Activated CD8-positive, alpha-beta memory T cell treated with anti-CD3 and anti-CD28 coated beads for 24 hours (primary cell): Measurements from ENCODE around the gene BOC.

ENCODE experiments used
- DNase-seq: peaks from one replicate; pipeline ENCODE4 v3.0.0-alpha.2; 2020

Gene BOC

DNA sequence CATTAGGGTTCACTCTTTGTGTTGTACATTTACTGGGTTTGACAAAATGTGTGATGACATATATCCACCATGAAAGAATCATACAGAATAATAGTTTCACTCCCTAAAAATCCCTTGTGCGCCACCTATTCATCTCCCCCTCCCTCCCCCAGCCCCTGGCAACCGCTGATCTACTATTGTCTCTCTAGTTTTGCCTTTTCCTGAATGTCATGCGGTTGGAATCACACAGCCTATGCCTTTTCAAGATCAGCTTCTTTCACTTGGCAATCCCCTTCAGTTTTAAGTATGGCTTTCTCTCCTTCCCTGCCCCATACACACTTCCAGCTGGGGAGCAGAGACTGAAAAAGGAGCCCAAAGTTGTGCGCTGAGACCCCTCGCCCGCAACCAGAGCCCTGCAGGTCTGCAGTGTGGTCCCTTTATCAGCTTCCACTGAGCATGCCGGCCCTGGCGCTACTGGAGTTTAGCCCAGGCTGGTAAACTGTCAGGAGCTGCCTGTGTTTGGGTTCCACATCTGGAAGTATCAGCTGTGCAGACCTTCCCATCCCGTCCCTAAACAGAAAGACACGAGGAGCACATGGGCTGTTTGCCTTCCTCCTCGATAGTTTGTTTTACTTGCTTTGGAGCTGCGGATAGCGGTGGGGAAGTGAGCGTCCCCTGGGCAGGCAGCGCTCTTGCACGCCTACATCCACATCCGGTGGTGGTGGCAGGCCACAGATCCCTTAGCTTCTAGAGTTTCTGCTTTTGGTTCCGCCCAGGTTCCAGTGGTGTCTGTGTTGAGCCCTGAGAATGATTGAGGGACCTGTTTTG is 12.3 kb downstream of the BOC start:
- no peak for DNase-seq

DNA sequence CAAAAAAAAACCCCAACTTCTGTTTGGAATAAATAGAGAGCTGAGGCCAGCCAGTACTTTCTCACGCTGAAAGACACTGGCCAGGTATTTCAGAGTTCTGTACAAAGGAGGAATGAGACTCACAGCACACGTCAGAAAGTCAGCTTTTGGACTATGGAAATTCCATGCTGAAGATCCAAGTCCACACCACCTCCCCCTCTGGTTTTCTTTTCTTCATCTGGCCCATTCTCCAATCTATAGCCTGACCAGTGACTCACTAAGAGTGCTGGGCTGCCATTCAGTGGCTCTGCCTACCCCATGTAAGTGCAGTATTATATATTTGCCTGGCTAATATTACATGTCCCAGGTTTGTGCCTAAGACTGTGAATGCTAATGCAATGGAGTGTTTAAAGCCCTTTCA is 13.9 kb downstream of the BOC start:
- DNase-seq = no peak

DNA sequence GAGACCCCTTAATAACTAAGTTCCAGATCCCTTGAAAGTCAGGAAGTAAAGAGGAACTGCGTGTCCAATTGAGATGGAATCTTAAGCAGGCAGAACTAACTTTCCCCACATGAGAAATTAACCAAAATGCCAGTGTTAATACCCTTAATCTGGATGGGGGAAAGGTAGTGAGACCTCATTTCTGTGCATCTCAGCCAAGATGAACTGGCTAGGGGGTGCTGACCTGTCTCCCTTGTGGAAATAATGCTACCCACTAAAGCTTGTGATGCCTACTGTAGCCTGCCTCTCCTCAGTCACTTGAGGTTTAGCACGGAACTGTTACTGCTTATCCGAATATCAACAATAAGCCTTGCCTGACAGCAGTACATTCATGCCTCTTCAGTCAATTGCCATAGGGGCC is 15.1 kb downstream of the BOC start:
- DNase-seq = no peak

DNA sequence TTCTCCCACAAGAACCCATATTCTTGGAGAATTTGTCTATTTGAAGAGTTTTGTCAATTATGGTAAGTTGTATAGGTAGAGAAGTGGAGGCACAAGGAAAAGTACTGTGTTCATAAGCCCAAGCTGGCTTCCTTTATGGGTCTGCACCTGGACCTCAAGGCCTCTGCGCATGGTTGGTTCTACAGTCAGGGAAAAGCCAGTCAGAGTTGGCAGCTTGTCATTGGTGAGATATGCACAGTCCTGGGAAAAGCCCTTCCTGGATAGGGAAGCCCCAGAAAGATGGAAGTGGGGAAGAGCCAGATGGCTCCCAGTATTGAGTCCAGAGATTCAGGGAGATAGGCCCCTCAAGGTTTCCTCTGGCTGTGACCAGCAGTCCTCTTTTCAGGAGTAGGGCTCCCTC is 15.8 kb downstream of the BOC start:
- DNase-seq = no peak

DNA sequence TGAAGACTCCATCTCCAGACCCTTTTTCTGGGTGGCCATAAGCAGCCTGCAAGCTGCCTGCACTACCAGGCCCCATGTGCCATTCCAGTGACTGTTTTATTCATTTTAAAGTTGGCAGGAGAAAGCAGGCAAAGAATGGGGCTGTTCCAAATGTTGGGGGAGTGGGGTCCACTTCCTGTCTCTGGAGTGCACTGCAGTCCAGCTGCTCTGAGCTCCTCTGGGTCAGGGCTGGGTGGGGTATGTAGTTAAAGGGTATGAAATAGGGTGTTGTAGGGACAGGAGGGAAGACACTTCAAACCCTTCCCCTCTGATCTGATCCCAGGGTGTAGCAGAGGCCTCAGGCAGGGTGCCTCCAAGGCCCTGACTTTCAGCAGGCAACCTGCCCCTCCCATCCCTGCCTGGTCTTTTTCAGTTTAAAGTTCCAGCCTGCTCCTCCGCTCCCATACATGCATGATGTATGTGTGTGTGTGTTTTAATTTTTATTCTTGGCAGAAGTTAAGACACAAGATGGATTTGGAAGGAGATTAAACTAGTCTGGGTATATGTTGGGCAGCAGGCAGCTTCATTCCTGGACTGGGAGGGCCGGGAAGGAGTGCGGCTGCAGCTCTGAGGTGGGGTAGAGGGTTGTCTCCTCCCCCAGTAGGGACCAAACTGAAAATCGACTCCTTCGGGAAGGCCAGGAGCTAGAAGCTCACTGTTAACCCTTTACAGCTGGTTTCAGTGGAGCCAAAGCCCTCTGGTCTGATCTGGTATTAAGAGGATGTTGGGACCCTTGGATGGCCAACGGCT is 17.3 kb downstream of the BOC start:
- no peak for DNase-seq

DNA sequence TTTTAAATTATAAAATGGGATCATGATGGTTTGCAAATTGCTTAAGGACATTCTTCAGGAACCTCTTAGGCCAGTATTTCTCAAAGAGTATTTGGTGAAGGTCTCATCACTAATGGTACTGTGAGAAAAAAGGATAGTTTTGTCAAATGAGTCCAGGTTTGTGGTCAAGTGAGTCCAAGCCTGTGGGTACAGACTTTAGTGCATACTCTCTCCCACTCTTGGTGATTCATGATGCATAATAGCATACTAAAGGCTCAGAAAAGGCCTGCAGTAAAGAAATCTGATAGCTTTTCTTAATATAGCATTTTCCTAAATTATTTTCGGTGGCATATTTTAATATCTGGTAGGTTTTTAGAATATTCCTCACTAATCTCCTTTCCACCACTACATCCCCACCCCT is 20.0 kb downstream of the BOC start:
- no peak for DNase-seq

DNA sequence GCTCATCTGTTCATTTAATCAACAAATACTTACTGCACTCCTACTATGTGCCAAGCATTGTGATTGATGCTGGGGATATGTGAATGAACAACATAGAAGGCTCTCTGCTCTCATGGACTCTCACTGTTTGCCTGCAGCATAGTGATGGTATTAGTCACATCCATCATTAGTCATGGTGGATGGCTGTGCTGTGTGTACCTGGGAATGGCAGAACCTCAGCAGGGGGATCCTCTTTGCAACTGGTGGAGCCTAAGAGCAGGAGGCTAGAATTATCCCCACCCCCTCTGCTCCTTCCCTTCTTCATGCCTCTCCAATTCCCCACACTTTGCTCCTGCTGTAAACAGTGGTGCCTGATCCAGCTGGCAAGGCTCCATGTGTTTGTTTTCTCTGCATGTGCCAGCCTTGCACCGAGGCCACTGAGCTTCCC is 20.5 kb downstream of the BOC start:
- DNase-seq = no peak

DNA sequence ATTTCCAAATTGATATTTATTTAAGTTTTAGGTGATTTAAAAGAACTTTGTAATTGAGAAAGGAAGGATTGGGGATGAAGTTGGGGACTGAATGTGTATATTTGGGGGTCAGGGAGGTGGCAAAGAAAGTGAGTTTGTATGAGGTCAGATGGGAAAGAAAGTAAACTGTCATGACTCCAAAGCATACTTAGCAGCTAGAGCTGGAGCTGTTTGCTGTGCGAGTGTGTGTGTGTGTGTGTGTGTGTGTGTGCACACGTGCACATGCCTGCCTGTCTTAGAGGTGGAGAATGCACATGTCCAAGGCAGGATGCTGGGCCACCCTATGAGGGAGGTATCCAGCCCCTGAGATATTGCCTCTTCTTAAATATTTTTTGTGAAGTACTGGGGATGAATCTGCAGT is 21.0 kb downstream of the BOC start:
- DNase-seq = no peak

DNA sequence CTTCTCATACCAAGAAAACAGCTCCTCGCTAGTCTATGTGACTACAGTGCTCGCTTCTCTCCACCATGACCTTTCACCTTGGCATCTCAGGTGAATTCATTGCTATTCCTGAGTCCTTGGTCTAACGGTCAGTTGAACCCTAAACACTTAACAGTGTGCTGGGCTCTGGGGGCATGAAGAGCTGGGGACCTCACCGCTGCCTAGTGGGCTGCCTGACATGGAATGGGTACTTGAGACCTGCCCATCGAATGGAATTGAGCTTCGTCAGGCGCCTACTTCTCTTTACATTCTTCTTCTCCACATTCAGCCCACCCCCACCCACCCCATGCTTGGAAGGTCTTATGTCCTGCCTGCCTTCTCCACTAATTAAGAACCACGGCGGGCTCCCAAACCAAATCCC is 22.1 kb downstream of the BOC start:
- DNase-seq = no peak

DNA sequence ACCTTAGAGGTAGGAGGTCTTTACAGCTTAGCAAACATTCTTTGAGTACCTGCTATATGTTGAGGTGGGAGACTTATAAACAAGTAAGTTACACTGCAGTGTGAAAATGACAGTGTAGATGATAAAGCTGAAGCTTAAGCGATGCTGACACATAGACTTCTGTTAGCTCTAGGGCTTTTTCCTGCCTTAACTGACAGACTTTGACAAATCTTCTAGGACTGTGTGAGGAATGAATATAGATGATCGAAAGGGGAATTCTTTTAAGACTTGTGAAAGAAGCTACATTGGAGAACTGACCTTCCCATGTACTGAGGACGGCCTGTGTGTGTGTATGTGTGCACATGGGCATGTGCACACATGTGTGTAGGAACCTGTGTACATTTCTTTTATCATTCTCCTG is 22.7 kb downstream of the BOC start:
- DNase-seq = no peak

DNA sequence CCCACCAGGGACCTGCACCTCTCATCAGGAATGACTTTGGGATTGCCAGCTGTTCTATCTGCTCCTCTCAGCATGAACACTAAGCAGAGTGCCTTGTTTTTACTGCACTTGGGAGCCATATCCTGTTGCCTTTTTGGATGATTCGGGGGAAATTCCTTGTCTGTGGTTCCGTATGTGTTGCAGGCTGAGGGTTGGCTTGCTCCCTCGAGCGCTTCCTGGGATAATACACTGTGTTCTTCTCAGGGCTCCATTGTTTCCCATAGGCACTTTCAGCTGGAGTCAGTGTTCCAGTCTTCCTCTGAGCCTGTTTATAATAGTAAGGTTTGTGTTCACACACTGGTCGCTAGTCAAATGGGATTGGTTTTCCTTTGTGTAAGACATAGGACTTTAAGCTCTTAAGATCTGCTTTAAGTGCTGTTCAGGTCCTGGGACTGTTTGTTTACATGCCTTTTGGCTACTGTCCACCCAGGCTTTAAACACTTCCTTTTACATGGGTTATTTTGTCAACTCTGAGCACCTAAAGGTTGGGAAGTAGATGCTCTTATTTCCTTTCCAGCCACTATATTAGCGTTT is 23.4 kb downstream of the BOC start:
- no peak for DNase-seq

DNA sequence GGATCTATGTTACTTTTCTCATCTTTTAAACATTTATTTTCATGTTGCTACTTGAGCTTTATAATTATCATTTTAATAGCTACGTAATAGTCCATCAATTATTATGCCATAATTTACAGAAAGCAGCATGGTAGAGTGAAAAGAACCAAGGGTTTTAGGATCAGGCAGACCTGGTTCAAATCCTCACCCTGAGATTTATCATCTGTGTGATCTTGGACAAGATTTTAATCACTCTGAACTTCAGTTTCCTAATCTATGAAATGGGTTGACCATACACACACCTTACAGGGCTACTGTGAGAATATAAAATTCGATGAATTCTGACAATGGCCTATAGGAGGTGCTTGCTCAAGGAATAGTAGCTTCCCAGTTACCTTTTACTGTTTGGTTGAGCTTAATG is 27.1 kb downstream of the BOC start:
- no peak for DNase-seq

DNA sequence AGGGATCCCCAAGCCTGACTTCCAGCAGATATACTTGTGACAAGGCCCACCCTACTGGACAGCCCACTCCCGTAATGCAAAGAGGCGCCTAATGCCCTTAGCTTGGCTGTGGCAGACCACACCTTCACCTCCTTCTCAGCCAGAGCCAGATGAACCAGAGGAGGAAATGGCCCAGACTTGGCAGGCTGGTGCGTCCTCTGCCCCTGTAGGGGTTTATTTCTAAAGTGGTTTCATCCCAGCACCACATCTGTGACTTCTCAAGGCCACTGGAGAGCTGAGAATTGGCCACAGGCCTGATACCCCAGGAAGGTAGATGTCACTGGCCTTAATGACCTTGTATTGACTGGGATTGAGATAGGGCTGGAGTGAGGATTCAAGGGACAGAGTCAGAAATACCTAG is 29.5 kb downstream of the BOC start:
- DNase-seq = no peak

DNA sequence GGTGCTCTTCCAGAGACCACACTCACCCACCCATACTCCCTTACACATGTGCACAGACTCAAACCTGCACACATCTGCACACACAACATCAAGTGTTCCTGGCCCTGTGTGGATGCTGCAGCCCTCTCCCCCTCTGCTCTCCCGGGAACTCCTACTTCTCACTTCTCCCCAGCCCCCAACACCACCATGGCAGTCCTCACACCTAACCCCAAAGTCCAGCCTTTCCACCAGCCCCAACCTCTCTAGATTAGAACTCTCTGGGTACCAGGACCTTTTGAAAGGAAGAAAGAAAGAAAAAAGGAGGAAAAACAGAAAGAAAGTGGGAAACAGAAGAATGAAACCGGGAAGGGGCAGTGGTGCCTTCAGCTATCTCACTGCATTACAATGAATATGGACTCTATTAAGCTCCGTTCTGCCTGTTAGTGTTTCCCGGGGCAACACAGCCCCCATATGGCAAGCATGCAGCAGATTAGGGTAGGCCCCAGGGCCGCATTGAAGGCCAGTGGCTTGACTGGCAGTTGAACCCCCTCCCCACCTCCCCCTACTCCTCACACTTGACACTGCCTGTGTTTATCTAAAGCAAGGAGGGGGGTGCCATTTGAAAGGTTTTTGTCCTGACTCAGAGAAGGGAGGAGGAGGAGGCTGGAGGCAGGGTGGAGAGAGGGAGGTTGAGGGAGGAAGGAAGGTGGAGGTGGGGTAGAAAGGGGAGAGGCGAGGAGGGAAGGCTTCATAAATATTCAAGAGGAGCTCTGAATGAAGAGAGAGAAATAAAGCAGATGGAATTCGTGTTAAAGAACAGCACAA is 30.1 kb downstream of the BOC start:
- no peak for DNase-seq

DNA sequence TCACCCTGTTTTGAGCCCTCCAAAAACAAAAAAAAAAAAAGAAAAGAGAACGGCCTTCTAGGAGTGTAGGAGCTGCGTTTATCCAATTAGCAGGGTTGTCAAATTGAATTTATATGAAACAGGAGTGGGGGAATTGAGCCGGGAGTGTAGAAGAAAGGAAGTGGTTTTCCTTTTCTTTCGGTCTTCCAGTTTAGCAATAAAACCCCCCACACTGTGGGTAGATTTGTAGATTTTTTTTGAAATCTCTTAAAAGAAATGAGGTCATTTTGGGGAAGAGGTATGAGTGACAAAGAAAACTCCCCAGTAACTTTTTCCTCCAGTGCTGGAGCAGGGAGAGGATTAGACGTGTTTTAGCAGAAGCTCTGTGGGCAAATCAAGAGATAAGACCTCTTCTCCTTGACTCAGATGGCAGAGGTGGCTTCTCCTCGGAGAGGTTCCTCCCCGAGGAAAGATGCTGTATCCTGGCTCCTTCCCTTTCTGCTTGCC is 30.8 kb downstream of the BOC start:
- DNase-seq = no peak

DNA sequence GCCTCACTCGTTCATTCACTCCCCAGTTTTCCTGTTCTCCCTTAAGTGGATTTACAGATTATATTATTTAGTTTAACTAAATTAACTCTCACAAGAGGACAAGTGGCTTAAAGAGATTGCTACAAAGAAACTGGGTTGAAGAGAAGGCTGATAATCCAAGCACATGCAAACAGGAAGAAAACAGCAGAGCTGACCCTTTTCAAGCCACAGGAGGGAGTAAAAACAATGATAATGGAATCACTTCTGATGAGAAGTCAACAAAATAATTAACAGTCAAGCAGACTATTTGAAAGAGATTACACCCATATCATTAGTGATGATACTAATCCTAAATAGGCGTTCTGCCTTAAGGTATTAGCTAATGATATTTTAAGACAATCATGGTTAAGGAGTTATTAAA is 31.7 kb downstream of the BOC start:
- DNase-seq = no peak

DNA sequence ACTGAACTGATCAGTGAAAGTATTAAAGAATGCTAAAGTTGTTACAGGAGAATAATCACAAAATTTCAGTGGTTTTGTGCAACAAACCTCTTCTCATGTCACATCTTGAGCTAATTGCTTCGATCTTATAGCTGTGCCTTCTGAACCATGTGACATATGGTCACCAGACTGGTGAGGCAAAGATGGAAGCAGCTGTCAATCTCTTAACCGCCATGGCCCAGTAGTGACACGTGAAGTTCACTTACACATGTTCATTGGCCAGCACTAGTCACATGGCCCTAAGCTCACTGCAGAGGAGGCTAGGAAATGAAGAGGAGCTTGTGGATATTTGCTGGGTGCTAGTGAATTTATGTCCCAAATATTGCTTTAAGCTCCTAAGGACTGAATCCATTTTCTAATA is 32.5 kb downstream of the BOC start:
- DNase-seq = no peak

DNA sequence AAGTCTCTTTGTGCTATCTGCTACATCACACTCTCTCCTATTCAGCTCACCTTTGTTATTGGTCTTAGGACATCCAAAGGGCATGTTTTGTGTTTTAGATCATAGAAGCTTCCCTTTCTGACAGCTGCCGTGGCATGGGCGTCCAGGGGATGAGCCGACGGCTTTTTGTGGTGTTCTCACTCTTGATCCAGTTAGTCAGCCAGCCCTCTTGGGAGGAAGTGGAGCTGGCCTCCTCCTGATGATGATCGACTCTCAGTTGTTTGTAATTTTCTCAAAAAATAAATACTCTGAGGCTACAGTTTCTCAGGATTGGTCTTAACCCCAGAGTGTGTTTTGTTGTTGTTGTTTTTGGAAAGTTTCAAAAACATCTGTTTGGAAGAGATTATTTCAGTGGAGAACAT is 34.4 kb downstream of the BOC start:
- no peak for DNase-seq

DNA sequence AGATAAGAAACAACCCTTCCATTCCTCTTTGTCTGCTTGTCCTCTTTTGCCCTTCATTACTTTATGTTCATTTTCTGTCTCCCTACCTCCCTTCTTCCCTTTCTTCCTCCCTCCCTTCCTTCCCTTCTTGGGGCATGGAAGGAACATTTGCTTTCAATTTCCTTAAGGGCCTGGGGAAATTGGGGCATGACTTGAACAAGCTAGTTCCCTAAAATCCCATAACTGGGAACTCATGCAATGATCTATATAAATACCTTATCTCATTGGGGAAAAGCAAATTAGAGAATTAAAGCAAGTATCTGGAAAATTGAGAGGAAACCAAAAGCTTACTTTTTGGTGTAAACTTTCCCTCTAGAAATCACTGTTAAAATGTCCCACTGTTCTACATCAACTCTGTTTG is 35.7 kb downstream of the BOC start:
- DNase-seq = no peak

DNA sequence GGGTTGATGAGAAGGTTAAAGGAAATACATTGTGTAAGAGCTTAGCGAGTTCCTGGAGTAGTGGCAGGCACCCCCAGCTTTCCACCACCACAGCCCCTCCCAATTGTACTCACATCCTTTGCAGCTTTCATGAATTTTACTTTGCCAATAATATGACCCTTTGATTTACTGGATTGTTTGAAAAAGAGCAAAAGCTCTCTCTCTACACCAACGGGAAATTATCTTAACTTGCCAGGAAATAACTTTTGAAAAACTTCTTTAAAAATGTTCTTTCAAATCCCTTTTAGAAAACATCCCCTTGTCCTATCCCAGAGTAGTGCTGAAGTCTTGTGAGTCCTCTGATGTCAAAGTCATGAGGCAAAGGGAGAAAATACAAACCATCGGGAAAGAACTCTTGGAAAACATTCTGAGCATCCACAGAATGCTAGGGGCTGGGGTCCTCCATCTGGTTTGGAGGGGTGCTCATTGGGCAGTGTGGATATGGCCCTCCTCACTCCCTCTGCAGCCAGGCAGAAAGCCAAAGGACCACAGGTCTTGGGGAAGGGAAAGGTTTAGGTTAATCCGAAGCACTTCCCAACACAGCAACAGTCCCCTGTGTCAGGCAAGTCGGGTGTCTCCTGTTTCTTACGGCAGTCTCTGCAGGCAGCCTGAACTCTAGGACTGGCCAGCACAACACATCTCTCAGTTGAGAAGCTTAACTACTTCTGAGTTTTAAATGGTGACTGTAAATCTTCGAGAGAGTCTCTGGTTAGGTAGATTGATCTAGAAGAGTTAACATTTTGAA is 36.5 kb downstream of the BOC start:
- no peak for DNase-seq

DNA sequence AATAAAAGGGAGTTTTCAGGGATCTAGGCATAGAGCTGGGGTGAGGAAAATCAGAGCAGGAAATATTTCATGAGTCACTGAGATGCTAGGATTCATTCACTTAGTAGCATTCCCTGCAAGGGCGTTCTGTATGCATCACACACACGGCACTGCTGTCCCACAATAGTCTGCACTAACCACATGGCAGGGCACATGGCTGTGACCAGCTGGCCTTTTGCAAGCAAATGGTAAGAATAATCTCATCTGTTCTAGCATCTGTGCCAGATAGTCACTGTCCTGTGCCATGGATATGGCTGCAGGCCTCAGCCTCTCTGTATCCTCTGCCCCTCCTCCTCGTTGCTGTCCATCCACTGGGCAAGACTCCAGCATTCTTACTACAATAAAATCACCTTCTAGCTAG is 37.8 kb downstream of the BOC start:
- DNase-seq = no peak

DNA sequence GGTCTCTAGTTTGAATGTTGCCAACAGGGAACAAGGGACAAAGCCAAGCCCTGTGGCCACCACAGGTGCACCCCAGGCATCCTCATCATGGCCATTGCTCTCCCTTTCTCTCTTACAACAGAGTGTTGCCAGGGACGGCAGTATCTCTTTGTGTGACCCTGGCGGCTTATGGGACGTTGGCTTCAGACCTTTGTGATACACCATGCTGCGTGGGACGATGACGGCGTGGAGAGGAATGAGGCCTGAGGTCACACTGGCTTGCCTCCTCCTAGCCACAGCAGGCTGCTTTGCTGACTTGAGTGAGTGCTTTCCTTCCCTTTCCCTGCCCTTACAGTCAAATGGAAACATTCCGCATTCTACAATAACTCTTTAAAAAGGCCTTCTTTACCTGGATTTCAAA is 38.2 kb downstream of the BOC start:
- DNase-seq = no peak
